HCT116 (cell line): Measurements from ENCODE around the gene RYR2. TPM values are rescaled to one million over a fixed set of nuclear protein-coding genes. Genes with fewer than 3 reads are reported as not detected.

Experiments
- ATAC-seq: fragments of 200-7000 bp; cut with Tn5 transposase; 2 replicates; pipeline ENCODE4 v1.9.1; 2020; ENCODE audit warnings: mild to moderate bottlenecking, moderate library complexity
- BruUV-seq: library from RNA; stranded (reverse); fragments of 400-500 nt; replicated peaks from 2 replicates; lab custom pipeline; 2021; lab: Mats Ljungman, UMichigan
- CTCF ChIA-PET: fragments of 300-600 bp; sonication (Branson Sonifier 250); formaldehyde crosslinking; loops from one replicate; lab custom pipeline; 2021; ENCODE audit warnings: antibody characterized with exemption; lab: Charles Lee
- POLR2A ChIA-PET: fragments of 300-600, 350-600 bp; sonication (Branson Sonifier 250); formaldehyde crosslinking; loops from one replicate; lab custom pipeline; 2021; ENCODE audit warnings: antibody characterized with exemption; lab: Charles Lee
- RAD21 ChIA-PET, 2 experiments: fragments of 300-600 bp; sonication (Branson Sonifier 250); formaldehyde crosslinking; loops; one replicate each; lab custom pipeline; 2023; ENCODE audit warnings: low total read pairs in 2 of 2; ENCODE audit not compliant: uncharacterized antibody in 2 of 2, unreplicated experiment in 2 of 2, low non-redundant PET in 1 of 2; lab: Charles Lee
- DNase-seq: peaks from one replicate; pipeline ENCODE4 v3.0.0-alpha.2; 2010; ENCODE audit warnings: low read depth, low spot score
- H2AFZ ChIP-seq: fragments of 200-600 bp; shearing (Covaris generic), sonication (generic); 2 replicates; pipeline ENCODE4 v1.6.1; 2017; ENCODE audit warnings: low read depth, mixed run types, mixed read lengths, antibody characterized with exemption, low read length; ENCODE audit not compliant: poor library complexity, severe bottlenecking
- H3K27ac ChIP-seq: 2 replicates; pipeline ENCODE4 v1.5.1; 2012; ENCODE audit warnings: low read depth, low read length
- H3K27me3 ChIP-seq: fragments of 200-600 bp; sonication (generic); 2 replicates; pipeline ENCODE4 v1.6.1; 2016; ENCODE audit warnings: mixed run types, low read length, mixed read lengths; ENCODE audit not compliant: insufficient read depth
- H3K36me3 ChIP-seq, 2 experiments: fragments of 200-500 bp in 1 of 2; fragments of 200-600 bp in 1 of 2; sonication (Bioruptor generic) in 1 of 2; sonication (generic) in 1 of 2; 2 replicates each; pipeline versions ENCODE4 v1.5.1 to v1.6.1; 2014 to 2016; ENCODE audit warnings: low read length in 2 of 2, inconsistent platforms in 1 of 2, mixed read lengths in 1 of 2, mixed run types in 1 of 2; ENCODE audit not compliant: insufficient read depth in 2 of 2, control insufficient read depth in 1 of 2
- H3K4me1 ChIP-seq, 2 experiments: fragments of 200-600 bp in 1 of 2; sonication (generic) in 1 of 2; 2 replicates each; pipeline versions ENCODE4 v1.5.1 to v1.6.1; 2012 to 2017; ENCODE audit warnings: low read length in 2 of 2, inconsistent platforms in 1 of 2, mild to moderate bottlenecking in 1 of 2, mixed read lengths in 1 of 2, mixed run types in 1 of 2, moderate library complexity in 1 of 2; ENCODE audit not compliant: insufficient read depth in 2 of 2, control insufficient read depth in 1 of 2
- H3K4me2 ChIP-seq: fragments of 200-600 bp; sonication (generic); 2 replicates; pipeline ENCODE4 v1.6.1; 2017; ENCODE audit warnings: mixed run types, low read length, mixed read lengths
- H3K4me3 ChIP-seq, 2 experiments: fragments of 200-600 bp in 1 of 2; sonication (generic) in 1 of 2; replicated peaks in 1 of 2; 2 replicates each; pipeline ENCODE4 v1.5.1; 2011 to 2016; ENCODE audit warnings: low read length in 2 of 2, control low read depth in 1 of 2, low read depth in 1 of 2, mild to moderate bottlenecking in 1 of 2, mixed read lengths in 1 of 2, mixed run types in 1 of 2
- H3K79me2 ChIP-seq: fragments of 200-600 bp; sonication (generic); 2 replicates; pipeline ENCODE4 v1.6.1; 2017; ENCODE audit warnings: mild to moderate bottlenecking, mixed run types, low read length, moderate library complexity, mixed read lengths; ENCODE audit not compliant: insufficient read depth
- H3K9ac ChIP-seq: fragments of 200-600 bp; sonication (generic); 2 replicates; pipeline ENCODE4 v1.6.1; 2016; ENCODE audit warnings: low read length, mixed read lengths
- H3K9me2 ChIP-seq: fragments of 200-600 bp; sonication (generic), shearing (Covaris generic); 2 replicates; pipeline ENCODE4 v1.6.1; 2017; ENCODE audit warnings: mixed run types, mild to moderate bottlenecking, moderate library complexity; ENCODE audit not compliant: insufficient read depth
- H3K9me3 ChIP-seq, 2 experiments: fragments of 200-500 bp in 1 of 2; fragments of 200-600 bp in 1 of 2; sonication (Bioruptor generic) in 1 of 2; sonication (generic) in 1 of 2; 2 replicates each; pipeline ENCODE4 v1.6.1; 2014 to 2017; ENCODE audit warnings: low read length in 2 of 2, mixed read lengths in 2 of 2, inconsistent platforms in 1 of 2, low read depth in 1 of 2, mild to moderate bottlenecking in 1 of 2, mixed run types in 1 of 2, moderate library complexity in 1 of 2; ENCODE audit not compliant: control insufficient read depth in 1 of 2, insufficient read depth in 1 of 2
- H4K20me1 ChIP-seq: fragments of 200-600 bp; sonication (generic), shearing (Covaris generic); 2 replicates; pipeline ENCODE4 v1.6.1; 2017; ENCODE audit warnings: mixed run types, mild to moderate bottlenecking, moderate library complexity; ENCODE audit not compliant: insufficient read depth
- CEBPB ChIP-seq: IDR thresholded peaks from 2 replicates; pipeline ENCODE4 v1.6.1; 2012; ENCODE audit warnings: low read depth
- CTCF ChIP-seq, 3 experiments: fragments of 200-600 bp in 1 of 3; sonication (generic) in 1 of 3; IDR thresholded peaks in 2 of 3; conservative IDR thresholded peaks in 1 of 3; 2 replicates each; pipeline ENCODE4 v1.5.1; 2012 to 2017; ENCODE audit warnings: low read depth in 2 of 3, low read length in 2 of 3, antibody characterized with exemption in 1 of 3, borderline replicate concordance in 1 of 3, control low read depth in 1 of 3, mild to moderate bottlenecking in 1 of 3, mixed read lengths in 1 of 3, mixed run types in 1 of 3, moderate library complexity in 1 of 3; ENCODE audit not compliant: insufficient read depth in 1 of 3
- EZH2phosphoT487 ChIP-seq: fragments of 200-600 bp; IDR thresholded peaks from 2 replicates; pipeline ENCODE4 v1.6.1; 2018; ENCODE audit warnings: antibody characterized with exemption, borderline replicate concordance
- JUND ChIP-seq: IDR thresholded peaks from 2 replicates; pipeline ENCODE4 v1.6.1; 2012
- POLR2A ChIP-seq: IDR thresholded peaks from 2 replicates; pipeline ENCODE4 v1.7.0; 2011; ENCODE audit warnings: borderline replicate concordance; ENCODE audit not compliant: insufficient read depth, insufficient read length; ENCODE audit errors: extremely low read depth
- POLR2AphosphoS5 ChIP-seq: IDR thresholded peaks from 2 replicates; pipeline ENCODE4 v1.6.1; 2011; ENCODE audit warnings: mild to moderate bottlenecking, low read depth, low read length, moderate library complexity
- REST ChIP-seq: IDR thresholded peaks from 2 replicates; pipeline ENCODE4 v1.6.1; 2012; ENCODE audit warnings: low read depth
- SRF ChIP-seq: IDR thresholded peaks from 2 replicates; pipeline ENCODE4 v1.6.1; 2012; ENCODE audit warnings: low read depth
- YY1 ChIP-seq: IDR thresholded peaks from 2 replicates; pipeline ENCODE4 v1.6.1; 2011; ENCODE audit warnings: low read length, low read depth, moderate library complexity, mild to moderate bottlenecking; ENCODE audit not compliant: insufficient replicate concordance; ENCODE audit errors: extremely low read depth
- ZNF274 ChIP-seq: fragments of 200-500 bp; sonication (Bioruptor generic); IDR thresholded peaks from 2 replicates; pipeline ENCODE4 v1.6.1; 2014; ENCODE audit warnings: mild to moderate bottlenecking, low read depth, low read length, inconsistent platforms
- intact Hi-C: fragments of 100-400 bp; cut with micrococcal nuclease; formaldehyde crosslinking; loops from 2 replicates; pipeline ENCODE4 v1.10.0; 2022
- total RNA-seq: library from RNA; stranded (reverse); gene quantifications from one replicate; pipeline ENCODE4 v1.2.1, GENCODE V29; 2021; ENCODE audit not compliant: unreplicated experiment

The RYR2 gene
- total RNA-seq, 1 experiment from 2014 or later, result 0.02 TPM

GRCh38 chr1:237416924-237417655 lies 375.1 kb downstream of the RYR2 start:
- RAD21 ChIA-PET, result no interaction called here

GRCh38 chr1:237428809-237429208 lies 386.8 kb downstream of the RYR2 start:
- no peak for DNase-seq
- intact Hi-C loops, result loop anchor here (10.0 kb wide), 1 partner anchor 496 kb away; no protein-coding TSS in a partner anchor
- no peaks in the 10 kb centered on the region for H3K9me2 ChIP-seq
- ChIA-PET RAD21 (no interaction called here), POLR2A (no interaction called here), CTCF (no interaction called here)
- H3K4me2 ChIP-seq, result no peak overlapping the region
- peaks cover 0 to 3% of the 10 kb centered on the region in 2 experiments; a peak in 1 of 4 replicates for H3K9me3 ChIP-seq
- no peaks in the 10 kb centered on the region for H3K79me2 ChIP-seq
- no peak overlapping the region for H3K4me3 ChIP-seq
- H3K4me1 ChIP-seq, result no peaks in the 10 kb centered on the region
- no peak overlapping the region for H2AFZ ChIP-seq
- no peak for ATAC-seq
- no peak overlapping the region for H3K27ac ChIP-seq
- H3K9ac ChIP-seq, result no peak overlapping the region
- no peaks in the 10 kb centered on the region for H3K27me3 ChIP-seq
- H3K36me3 ChIP-seq, result no peaks in the 10 kb centered on the region
- no TSS peak for BruUV-seq
- no peaks in the 10 kb centered on the region for H4K20me1 ChIP-seq
- no peak for TF ChIP-seq JUND
- no peak for TF ChIP-seq REST
- TF ChIP-seq SRF, result no peak
- no peak for TF ChIP-seq ZNF274
- no peak for TF ChIP-seq CTCF (IDR thresholded peaks at IDR 0.05 in 2 of 3, conservative IDR thresholded peaks at IDR 0.05 in 1 of 3; ENCODE audit: borderline replicate concordance in 1 of 3, insufficient read depth in 1 of 3, low read depth in 2 of 3, low read length in 2 of 3)
- TF ChIP-seq EZH2phosphoT487, result no peak
- no peak for TF ChIP-seq CEBPB
- no peak for TF ChIP-seq POLR2AphosphoS5
- no peak for TF ChIP-seq YY1

More at GRCh38 chr1:237416924-237417655, 375.1 kb downstream of the RYR2 start:
- POLR2A ChIA-PET, result no interaction called here
- H3K9me2 ChIP-seq, result no peaks in the 10 kb centered on the region
- TF ChIP-seq POLR2AphosphoS5 (no peak), POLR2A (no peak), ZNF274 (no peak), EZH2phosphoT487 (no peak)
- TF ChIP-seq, all 23 proteins: peak for 0
- CTCF ChIA-PET, result no interaction called here
- Histone ChIP-seq H3K4me1 (no peaks in the 10 kb centered on the region), H3K36me3 (no peaks in the 10 kb centered on the region), H3K4me2 (no peak overlapping the region), H3K4me3 (no peak overlapping the region), H4K20me1 (no peaks in the 10 kb centered on the region), H3K27ac (no peak overlapping the region), H3K9ac (no peak overlapping the region), H3K27me3 (no peaks in the 10 kb centered on the region), H3K79me2 (no peaks in the 10 kb centered on the region), H2AFZ (no peak overlapping the region), H3K9me3 (peaks cover 0 to 9% of the 10 kb centered on the region in 2 experiments; a peak in 1 of 4 replicates)
- BruUV-seq, result no TSS peak
- no peak for ATAC-seq
- DNase-seq, result no peak
- intact Hi-C loops, result no loop called here
